Mononuclear cell (primary cell): Measurements from ENCODE around the gene MRPL22. TPM values are rescaled to one million over a fixed set of nuclear protein-coding genes. Genes with fewer than 3 reads are reported as not detected.
"Not testable (repeated sequence)": the region's sequence is repeated elsewhere in the genome, so short reads cannot be mapped to it uniquely, and the experiment has no call there.

ENCODE experiments used
- H3K27me3 ChIP-seq: 2 replicates; pipeline ENCODE4 v1.6.0; 2011; ENCODE audit warnings: low read length, control low read depth; ENCODE audit not compliant: insufficient read depth
- H3K4me1 ChIP-seq: 2 replicates; pipeline ENCODE4 v1.5.1; 2011; ENCODE audit warnings: mild to moderate bottlenecking, low read length, control low read depth; ENCODE audit not compliant: insufficient read depth
- H3K4me3 ChIP-seq: 2 replicates; pipeline ENCODE4 v1.5.1; 2011; ENCODE audit warnings: mild to moderate bottlenecking, low read length, moderate library complexity
- H3K9me3 ChIP-seq: 2 replicates; pipeline ENCODE4 v1.5.1; 2011; ENCODE audit warnings: low read depth, mild to moderate bottlenecking, control low read depth, low read length
- total RNA-seq: library from RNA; depleted of rRNA; stranded (reverse); fragments of >200 nt; gene quantifications from one replicate; pipeline ENCODE4 v1.2.3, GENCODE V29; 2012

Gene MRPL22
- total RNA-seq, 1 donor = 11.6 TPM

DNA sequence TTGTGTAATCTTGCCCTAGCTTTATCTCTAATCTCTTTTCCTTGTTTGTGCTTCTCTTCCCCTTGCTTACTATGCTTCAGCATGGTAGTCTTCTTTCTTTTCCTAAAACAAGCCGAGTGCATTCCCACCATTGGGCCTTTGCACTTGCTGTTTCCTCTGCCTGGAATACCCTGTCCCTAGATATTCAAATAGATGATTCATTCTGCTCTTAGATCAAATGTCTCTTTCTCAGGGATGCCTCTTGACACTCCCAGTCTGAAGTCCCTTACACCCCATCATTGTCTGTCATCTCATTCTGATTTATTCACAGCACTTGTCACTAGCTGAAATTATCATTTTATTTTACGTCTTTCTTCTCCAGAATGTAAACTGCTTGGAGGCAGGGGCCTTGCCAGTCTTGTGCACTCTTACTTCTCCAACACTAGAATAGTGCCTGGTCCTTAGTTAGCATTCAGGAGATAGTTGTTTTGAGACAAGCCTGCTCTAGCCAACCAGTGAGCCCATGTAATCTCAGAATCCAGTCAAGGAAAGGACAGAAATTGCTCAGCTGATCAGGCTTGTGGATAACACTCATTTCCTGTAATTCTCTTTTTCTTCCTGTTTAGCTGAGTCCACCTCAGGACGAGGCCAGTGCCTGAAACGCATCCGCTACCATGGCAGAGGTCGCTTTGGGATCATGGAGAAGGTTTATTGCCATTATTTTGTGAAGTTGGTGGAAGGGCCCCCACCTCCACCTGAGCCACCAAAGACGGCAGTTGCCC lies 25.4 kb downstream of the MRPL22 start:
- Histone ChIP-seq H3K4me3 (no peak overlapping the region), H3K9me3 (no peaks in the 10 kb centered on the region), H3K27me3 (no peaks in the 10 kb centered on the region), H3K4me1 (no peaks in the 10 kb centered on the region)

DNA sequence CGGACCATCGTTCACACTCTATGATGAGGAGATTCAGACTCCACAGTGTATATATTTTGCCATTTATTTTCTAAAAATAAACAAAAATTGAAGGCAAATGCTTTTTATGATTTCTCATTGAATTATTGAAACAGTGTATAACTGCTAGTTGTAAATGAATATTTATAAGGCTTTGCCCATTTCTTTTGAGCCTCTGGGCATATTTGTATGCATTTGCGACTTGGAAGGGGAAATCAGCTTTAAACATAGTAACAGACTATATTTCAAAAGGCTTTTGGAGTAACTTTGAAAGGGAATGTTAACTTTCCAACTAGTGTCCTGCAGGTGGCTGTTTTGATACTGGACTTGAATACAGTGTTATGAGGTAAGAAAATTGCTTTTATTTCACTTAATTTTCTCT lies 26.0 kb downstream of the MRPL22 start:
- Histone ChIP-seq H3K9me3 (no peaks in the 10 kb centered on the region), H3K4me3 (no peak overlapping the region), H3K4me1 (no peaks in the 10 kb centered on the region), H3K27me3 (no peaks in the 10 kb centered on the region)

DNA sequence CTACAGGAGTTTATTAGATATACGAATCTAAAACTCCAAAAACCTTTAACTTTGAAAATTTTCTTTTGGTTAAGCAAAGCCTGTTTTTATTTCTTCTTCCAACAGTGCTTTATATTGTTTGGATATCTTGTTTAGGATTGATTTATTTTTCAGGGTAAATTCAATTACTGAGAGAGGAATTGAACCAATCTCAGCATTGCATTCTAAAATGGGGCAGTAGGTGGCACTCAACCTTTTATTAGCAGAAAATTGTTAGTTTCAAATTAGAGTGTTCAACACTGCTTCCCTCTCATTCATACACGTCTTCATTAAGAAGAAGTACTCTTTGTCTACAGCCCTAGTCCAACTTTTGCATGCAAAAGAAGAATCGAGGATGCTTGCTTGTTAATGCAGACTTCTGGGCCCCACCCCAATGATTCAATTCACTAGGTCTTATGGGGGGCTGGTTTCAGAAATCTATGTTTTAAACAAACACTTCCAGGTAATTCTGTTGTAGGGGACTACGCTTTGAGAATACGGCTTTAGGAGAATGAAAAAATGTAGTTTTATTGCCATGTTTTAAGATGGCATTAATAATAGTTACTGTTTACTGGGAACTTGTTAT lies 26.6 kb downstream of the MRPL22 start:
- H3K4me1 ChIP-seq = no peaks in the 10 kb centered on the region
- H3K4me3 ChIP-seq = no peak overlapping the region
- no peaks in the 10 kb centered on the region for H3K27me3 ChIP-seq
- H3K9me3 ChIP-seq = no peaks in the 10 kb centered on the region

DNA sequence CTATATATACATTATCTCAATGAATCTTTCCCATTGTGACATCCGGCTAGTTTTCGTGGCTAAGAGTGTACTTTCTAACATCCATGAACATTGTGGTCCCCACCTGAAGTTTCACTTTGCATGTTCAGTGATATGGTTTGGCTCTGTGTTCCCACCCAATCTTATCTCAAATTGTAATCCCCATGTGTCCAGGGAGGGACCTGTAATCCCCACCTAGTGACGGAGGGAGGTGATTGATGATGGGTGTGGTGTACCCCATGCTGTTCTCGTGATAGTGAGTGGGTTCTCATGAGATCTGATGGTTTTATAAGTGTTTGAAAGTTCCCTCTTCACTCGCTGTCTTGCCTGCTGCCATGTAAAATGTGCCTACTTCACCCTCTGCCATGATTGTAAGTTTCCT lies 28.1 kb downstream of the MRPL22 start:
- no peak overlapping the region for H3K4me3 ChIP-seq
- H3K4me1 ChIP-seq = no peaks in the 10 kb centered on the region
- no peaks in the 10 kb centered on the region for H3K9me3 ChIP-seq
- H3K27me3 ChIP-seq = no peaks in the 10 kb centered on the region

DNA sequence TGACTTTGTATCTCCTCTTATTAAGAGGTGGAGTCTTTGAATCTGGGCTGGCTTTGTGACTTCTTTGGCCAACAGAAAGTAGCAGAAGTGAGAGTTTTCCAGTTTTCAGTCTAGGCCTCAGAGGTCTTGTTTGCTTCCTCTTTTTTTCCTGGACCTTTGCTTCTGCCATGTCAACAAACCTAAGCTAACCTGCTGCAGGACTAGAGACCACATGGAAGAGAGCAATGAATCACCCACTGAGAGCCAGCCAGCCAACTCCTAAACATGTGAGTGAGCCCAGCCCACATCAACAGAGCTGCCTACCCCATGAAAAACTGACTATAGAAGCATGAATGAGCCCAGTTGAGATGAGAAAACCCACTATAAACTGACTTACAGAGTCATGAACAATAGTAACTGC lies 29.9 kb downstream of the MRPL22 start:
- H3K27me3 ChIP-seq = no peaks in the 10 kb centered on the region
- no peaks in the 10 kb centered on the region for H3K9me3 ChIP-seq
- H3K4me1 ChIP-seq = no peaks in the 10 kb centered on the region
- H3K4me3 ChIP-seq = no peak overlapping the region

DNA sequence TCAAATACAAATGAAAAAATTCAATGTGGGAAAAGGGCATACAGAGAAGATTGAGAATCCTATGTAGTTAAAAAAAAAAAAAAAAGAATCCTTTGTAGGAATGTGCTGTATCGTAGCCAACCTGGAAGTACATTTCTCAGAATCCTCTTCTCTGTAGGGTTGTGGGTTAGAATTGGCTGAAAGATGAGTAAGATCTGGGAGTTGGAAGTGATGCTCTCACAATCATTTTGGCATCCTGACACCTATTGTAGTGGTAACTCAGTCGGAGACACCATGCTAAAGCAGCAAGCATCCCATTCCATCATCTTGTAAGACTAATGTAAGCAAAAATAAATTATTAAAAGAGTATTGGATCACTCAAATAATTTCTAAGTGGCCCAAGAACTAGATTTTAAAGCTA lies 30.6 kb downstream of the MRPL22 start:
- Histone ChIP-seq H3K4me1 (no peaks in the 10 kb centered on the region), H3K27me3 (no peaks in the 10 kb centered on the region), H3K4me3 (no peak overlapping the region), H3K9me3 (no peaks in the 10 kb centered on the region)

DNA sequence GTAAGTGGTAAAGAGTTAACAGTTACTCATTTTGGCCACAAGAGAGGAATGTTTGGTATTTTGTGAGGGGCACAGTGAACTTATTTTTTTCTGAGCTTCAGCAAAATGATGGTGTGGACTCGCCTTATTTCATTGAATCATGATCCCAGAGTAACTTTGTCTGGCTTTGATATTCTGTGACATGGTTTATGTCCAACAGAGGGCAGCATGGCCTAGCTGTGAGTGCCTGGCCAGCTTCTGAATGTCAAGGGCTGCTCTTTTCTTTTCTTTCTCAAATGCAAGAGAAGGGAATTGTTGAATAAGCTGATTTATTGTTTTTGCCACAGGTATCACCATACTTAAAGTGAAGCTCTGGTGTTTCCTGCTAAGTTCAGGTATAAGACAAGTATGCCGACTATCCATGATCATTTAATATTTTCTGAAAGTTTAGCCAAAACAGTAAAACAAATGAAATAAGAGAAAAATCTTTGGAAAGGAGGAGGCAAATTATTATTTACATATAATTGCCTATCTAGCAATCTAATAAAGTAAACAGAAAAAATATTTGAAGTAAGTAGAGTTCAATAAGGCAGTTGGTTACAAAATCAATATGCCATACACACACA lies 31.7 kb downstream of the MRPL22 start:
- no peaks in the 10 kb centered on the region for H3K27me3 ChIP-seq
- no peaks in the 10 kb centered on the region for H3K9me3 ChIP-seq
- no peak overlapping the region for H3K4me3 ChIP-seq
- H3K4me1 ChIP-seq = no peaks in the 10 kb centered on the region

DNA sequence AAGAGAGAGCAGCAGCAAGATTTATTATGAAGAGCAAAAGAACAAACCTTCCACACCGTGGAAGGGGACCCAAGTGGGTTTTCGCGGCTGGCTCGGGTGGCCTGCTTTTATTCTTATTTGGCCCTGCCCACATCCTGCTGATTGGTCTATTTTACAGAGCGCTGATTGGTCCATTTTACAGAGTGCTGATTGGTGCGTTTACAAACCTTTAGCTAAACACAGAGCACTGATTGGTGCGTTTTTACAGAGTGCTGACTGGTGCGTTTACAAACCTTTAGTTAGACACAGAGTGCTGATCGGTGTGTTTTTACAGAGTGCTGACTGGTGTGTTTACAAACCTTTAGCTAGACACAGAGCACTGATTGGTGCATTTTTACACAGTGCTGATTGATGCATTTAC lies 35.2 kb downstream of the MRPL22 start:
- H3K4me1 ChIP-seq, H3K4me3 ChIP-seq, H3K9me3 ChIP-seq, H3K27me3 ChIP-seq: not testable (repeated sequence)

DNA sequence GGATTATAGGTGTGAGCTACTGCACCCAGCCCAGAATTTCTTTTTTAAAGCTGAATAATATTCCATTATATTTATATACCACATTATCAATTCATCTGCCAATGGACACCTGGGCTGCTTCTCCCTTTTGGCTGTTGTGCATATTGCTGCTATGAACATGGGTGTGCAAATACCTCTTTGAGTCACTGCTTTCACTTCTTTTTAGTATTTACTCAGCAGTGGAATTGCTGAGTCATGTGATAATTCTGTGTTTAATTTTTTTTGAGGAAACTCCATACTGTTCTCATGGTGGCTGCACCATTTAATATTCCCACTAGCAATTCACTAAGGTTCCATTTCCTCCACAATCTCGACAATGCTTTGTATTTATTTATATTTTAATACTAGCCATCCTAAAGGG lies 36.5 kb downstream of the MRPL22 start:
- no peak overlapping the region for H3K4me3 ChIP-seq
- H3K4me1 ChIP-seq = no peaks in the 10 kb centered on the region
- no peaks in the 10 kb centered on the region for H3K9me3 ChIP-seq
- no peaks in the 10 kb centered on the region for H3K27me3 ChIP-seq

DNA sequence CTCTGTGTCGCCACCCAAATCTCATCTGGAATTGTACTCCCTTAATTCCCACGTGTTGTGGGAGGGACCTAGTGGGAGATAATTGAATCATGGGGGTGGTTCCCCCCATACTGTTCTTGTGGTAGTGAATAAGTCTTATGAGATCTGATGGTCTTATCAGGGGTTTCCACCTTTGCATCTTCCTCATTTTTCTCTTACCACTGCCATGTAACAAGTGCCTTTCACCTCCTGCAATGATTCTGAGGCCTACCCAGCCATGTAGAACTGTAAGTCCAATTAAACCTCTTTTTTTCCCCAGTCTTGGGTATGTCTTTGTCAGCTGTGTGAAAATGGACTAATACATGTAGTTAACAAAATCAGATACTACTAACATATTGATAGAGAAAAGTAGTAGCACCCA lies 37.4 kb downstream of the MRPL22 start:
- not testable (repeated sequence) for H3K9me3 ChIP-seq, H3K4me1 ChIP-seq, H3K27me3 ChIP-seq, H3K4me3 ChIP-seq

DNA sequence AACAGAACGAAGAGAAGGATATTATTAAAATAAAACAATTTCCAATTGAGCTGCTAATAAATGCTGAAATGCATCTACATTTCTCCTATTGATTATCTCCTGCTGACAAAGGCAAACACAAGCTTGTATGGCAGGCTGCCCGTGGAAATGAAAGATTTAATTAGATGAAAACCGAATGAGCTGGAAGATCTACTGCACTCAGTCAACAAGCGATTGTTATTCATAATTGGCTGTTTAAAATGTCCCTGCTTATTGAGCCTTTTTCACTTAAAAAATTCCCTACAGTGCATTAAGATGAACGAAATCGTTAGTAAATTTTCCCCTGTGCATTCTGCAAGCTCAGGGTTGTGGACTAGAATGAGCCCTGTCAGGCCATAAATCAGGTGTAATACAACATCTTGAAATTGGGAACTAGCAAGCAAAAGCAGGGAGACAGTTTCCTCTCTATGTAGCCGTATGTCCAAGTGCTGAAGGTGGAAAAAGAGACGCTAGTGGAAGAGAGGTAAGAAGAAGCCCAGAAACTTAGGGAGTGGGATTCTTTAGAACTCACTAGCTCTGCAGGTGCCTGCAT lies 44.2 kb downstream of the MRPL22 start:
- Histone ChIP-seq H3K4me3 (no peak overlapping the region), H3K27me3 (no peaks in the 10 kb centered on the region), H3K4me1 (no peaks in the 10 kb centered on the region), H3K9me3 (no peaks in the 10 kb centered on the region)

DNA sequence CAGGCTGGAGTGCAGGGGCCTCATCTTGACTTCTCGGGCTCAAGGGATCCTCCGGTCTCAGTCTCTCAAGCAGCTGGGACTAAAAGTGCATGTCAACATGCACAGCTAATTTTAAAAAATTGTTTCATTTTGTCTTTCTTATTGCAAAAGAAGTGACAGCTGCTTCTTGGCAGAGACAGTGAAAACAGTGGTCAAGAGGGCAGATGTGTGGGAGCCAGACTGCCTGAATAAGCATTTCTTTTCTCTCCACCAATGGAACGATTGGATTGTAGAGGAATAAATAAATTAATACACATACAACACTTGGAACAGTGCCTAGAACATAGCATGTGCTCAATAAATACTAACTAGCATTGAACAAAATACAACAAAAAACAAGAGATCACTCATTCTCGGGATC lies 45.3 kb downstream of the MRPL22 start:
- no peaks in the 10 kb centered on the region for H3K4me1 ChIP-seq
- H3K27me3 ChIP-seq = no peaks in the 10 kb centered on the region
- no peaks in the 10 kb centered on the region for H3K9me3 ChIP-seq
- H3K4me3 ChIP-seq = no peak overlapping the region

DNA sequence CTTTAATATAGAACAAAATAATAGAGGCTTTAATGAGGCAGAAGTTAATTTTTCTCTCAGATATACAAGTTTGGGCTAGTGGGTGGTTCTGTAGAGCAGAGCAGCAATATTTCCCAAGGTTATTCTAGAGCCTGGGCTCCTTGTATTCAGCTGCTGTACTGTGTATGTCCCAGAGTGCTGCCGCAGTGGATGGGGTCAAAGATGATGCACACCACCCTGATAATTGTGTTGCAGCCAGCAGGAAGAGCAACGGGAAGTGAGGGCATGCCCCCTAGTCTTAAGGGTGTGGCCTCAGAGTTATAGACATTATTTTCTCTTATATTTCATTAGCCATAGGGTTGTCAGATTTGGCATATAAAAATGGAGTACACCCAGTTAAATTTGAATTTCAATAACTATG lies 48.8 kb downstream of the MRPL22 start:
- H3K4me1 ChIP-seq = no peaks in the 10 kb centered on the region
- H3K27me3 ChIP-seq = no peaks in the 10 kb centered on the region
- no peak overlapping the region for H3K4me3 ChIP-seq
- H3K9me3 ChIP-seq = no peaks in the 10 kb centered on the region

DNA sequence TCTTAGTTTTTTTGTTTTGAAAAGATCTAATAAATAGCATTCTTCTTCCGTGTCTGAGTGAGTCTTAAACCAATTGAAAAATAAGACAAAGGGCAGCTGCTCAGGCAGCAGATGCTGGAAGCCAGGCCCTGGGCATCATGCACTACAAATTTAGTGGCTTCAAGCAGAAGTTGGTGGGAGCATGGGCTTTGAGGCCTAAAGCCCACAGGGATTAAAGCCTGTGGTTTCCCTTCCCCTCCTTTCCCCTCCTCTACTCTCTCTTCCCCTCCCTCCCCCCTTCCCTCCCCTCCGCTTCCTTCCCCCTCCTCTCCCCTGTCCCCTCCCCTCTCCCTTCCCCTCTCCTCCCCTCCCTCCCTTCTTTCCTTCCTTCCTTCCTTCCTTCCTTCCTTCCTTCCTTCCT lies 52.6 kb downstream of the MRPL22 start:
- Histone ChIP-seq H3K4me3 (no peak overlapping the region), H3K27me3 (no peaks in the 10 kb centered on the region), H3K4me1 (no peaks in the 10 kb centered on the region)

DNA sequence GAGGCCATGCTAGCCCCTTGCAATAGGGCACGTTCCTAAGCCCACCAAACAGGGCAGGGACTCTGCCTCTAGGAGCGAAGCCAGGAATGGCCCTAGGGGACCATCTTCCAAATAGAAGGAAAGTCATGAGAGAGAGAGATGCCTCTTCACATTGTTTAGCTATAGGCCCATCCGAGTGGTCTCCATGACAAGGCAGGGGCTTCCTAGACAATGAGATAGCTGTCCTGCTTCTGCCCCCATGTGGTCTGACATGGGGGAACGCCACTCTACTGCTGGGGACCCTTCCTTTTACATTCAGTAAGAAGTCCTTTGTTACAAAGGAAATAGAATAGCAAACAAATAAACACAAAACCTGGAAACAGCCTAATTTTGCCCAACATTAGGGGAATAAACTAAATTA lies 54.8 kb downstream of the MRPL22 start:
- H3K4me1 ChIP-seq = no peaks in the 10 kb centered on the region
- H3K27me3 ChIP-seq = no peaks in the 10 kb centered on the region
- H3K9me3 ChIP-seq = no peaks in the 10 kb centered on the region
- no peak overlapping the region for H3K4me3 ChIP-seq

More for the DNA sequence above, 52.6 kb downstream of the MRPL22 start:
- H3K9me3 ChIP-seq = no peaks in the 10 kb centered on the region
